ENCODE data around the gene KRTAP1-5.
"Not testable (repeated sequence)": the region's sequence is repeated elsewhere in the genome, so short reads cannot be mapped to it uniquely, and the experiment has no call there.

The KRTAP1-5 gene

DNA sequence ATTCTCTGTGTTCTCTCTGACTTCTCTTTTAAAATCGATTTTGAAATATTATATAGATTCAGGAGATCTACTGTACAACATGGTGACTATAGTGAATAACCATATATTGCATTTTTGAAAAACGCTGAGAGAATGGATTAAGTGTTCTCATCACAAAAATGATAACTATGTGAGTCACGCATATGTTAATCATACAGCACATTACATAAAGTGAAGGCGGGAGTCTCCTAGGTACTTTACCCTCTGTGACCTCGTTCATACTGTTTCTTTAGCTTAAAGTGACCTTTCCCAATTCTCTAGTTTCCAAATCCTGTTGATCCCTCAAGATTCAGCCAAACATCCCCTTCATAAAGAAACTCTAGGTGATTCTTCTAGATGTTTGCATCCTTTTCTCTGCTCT, 24.2 kb downstream of the KRTAP1-5 start:
- no peak for DNase-seq

DNA sequence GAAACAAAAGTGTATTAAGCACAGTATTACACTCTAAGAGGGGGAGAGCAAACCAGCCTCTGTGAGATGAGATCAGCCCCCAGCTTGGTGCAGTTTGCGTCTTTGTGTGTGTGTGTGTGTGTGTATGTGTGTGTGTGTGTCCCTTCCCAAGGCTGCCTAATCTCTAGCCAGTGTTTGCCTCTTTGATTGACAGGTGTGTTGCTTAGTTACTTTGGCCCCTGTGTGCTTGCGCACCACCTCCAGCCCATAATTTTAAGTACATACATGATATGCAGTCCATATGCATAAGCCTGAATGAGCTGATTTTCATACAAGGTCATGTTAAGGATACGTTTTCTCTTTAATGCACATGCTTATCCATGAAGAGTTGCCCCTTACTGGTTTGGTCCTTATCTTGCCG, 25.2 kb downstream of the KRTAP1-5 start:
- no peak for DNase-seq

DNA sequence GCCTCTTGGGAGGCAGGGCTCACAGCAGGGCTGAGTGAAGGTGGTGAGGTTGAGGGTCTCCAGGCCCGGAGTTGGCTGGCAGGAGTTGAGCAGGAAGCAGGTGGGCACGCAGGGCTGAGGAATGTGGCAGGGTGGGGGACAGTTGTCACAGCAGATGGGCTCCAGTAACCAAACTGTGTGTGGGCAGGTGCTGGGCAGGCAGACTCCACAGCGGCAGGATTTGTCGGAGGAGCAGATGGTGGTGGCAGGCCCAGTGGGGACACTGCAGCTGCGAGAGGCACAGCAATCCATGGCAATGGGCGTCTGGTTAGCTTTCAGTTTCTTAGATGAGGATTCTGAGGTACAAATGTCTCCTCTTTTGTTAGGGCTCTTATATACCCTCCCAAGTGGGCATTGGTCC, 27.4 kb downstream of the KRTAP1-5 start, which contains the start of gene KRTAP3-2:
TSS of gene KRTAP3-2 (minus strand) at position 344 of the 400 bp plus-strand sequence. CDS start at position 291, 53 bp downstream.
- DNase-seq = not testable (repeated sequence)

DNA sequence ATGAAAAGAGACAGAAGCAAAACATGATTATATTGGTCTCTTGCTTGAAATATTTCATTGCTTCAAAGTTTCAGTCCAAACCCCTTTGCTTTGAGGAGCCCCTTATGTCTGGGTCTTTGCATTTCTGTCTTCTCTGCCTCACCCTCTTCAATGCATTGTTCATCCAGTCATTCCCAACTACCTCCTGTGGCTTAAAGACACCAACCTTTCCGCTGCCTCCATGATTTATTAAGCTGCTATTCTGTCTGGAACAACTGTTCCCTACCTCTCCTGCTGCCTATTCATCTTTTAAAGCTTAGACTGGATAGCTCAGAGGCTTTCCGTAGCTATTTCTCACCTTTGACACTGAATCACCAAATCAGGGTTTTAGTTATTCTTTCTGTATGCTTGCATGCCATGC, 29.6 kb downstream of the KRTAP1-5 start:
- no peak for DNase-seq

DNA sequence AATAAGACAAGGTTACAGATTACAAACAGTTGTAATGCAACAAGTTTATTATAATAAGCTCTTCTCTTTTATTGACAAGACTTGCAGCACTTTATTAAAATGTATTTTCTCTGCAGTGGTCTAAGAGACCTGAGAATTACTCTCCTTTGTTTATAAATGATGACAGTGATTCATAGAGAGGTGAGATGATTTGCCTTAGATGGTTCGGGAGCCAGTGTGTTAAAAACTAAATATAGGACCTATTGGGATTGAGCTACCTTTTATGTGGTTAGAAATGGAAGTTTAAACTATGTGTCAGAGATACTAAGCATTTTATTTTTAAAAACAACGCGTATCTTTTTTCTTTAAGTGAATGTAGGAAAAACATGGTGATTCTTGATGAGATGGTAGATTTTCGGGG, 30.2 kb downstream of the KRTAP1-5 start:
- DNase-seq = no peak

DNA sequence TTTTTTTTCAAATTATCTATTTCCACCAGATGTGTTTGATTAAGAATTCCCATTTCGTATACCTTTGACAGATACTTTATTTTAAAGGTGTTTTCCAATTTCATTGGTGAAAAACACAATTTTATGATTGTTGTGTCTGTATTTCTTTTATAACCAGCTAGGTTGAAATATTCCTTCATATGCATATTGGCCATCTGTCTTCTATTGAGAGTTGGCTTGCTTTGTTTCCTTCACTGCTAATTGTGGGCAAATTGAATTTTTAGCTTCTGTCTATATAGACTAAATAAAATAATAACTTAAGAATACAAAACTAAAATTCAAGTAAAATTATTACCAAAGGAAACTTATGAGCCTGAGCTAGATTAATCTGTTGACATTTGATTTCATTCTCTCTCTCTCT, 31.9 kb downstream of the KRTAP1-5 start:
- no peak for DNase-seq

DNA sequence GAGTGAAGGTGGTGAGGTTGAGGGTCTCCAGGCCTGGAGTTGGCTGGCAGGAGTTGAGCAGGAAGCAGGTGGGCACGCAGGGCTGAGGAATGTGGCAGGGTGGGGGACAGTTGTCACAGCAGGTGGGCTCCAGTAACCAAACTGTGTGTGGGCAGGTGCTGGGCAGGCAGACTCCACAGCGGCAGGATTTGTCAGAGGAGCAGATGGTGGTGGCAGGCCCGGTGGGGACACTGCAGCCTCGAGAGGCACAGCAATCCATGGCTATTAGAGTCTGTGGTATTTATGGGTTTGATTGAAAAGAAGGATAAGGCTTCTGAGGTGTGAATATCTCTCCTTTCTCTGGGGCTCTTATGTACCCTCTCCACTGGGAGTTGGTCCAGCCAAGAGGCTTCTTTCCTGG, 33.2 kb downstream of the KRTAP1-5 start, which contains the start of gene KRTAP3-3:
TSS of gene KRTAP3-3 (minus strand) at position 326 of the 400 bp plus-strand sequence. CDS start at position 259, 67 bp downstream.
- no peak for DNase-seq

DNA sequence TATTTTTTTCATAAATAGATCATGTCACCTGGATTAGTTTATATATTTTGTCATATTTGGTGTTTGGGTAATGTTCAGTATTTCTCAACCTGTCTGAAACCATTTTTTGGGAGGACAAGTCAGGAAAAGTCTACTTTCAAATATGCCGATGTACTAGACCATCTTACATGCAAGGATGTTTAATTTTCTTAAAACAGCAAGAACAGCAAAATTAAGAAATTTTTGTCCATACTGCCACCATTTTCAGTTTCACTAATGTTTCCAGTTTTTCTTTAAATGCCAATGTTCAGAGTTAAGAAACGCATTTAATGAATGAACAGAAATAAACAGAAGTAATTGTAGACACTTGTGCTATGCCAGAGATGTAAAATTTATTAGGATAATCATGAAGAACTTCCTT, 33.9 kb downstream of the KRTAP1-5 start:
- DNase-seq = no peak

DNA sequence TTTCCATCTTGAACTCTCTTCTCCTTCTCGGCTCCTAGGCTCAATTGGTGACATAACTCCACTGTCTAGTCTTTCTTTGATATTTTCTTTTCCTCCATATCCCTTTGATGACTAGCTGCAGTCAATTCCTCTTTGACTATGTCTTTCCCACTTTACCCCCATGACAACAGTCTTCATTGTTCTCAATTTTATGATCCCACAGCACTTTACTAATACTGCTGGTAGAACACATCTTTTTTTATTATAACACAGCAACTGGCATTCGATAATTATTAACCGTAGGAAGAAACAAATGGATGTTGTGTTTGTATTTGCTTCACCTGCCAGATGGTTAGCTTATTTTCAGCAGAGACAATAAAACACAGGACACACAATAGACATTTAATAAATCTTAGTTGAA, 34.3 kb downstream of the KRTAP1-5 start:
- no peak for DNase-seq

DNA sequence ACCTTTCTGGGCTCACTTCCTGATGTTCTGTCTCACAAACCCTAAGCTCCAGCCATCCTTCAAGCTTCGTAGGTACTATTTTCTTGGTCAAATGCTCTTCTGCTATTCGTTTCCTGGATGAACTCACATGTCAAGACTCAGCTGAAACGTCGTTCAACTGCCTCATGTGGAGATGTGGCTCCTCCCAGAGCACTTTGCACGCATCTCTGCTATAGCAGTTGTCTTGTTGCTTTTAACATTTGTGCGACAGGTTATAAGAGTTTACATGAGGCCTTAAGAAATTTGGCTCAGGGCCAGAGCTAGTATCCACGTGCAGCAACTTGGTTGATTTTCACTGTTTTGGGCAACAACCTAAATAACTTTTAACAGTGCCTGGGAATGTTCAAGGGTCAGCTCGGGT, 40.1 kb downstream of the KRTAP1-5 start:
- no peak for DNase-seq

DNA sequence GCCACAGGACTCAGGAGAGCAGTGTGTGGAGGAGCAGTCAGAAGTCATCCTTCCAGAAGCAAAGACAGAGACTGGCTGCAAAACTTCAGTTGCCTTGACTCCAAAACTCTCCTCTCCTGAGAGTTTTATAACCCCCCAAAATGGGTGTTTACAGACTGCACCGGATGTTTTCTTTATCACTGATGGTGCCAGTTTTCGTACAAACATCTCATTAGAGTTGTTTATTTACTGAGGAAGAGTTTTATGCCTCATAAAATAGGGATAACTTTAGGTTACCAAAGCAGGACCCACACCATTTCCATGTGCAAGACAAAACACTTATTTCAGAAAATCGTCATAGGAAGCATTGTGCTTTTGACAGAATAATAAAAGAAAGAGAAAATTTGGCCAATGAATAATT, 42.8 kb downstream of the KRTAP1-5 start, which contains the start of gene KRT40:
TSS of gene KRT40 (minus strand) at position 101 of the 400 bp plus-strand sequence. CDS start at position 48, 53 bp downstream.
- no peak for DNase-seq

DNA sequence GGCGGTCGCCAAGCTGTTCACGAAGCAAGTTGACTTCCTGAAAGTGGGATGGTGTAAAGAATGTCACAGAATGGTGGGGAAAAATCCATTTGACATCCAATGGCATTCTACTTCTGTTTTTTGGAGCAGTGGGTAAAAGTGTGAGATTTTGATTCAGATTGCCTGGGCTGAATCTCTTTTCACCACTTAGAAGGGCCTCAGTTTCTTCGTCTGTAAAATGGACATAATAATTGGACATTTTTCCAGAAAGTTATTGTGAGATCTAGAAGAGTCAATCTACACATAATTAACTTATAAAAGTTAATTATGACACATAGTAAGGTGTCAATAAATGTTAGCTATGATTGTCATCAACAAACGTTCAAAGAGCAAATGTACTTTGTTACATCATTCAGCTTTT, 45.9 kb downstream of the KRTAP1-5 start:
- DNase-seq = no peak

DNA sequence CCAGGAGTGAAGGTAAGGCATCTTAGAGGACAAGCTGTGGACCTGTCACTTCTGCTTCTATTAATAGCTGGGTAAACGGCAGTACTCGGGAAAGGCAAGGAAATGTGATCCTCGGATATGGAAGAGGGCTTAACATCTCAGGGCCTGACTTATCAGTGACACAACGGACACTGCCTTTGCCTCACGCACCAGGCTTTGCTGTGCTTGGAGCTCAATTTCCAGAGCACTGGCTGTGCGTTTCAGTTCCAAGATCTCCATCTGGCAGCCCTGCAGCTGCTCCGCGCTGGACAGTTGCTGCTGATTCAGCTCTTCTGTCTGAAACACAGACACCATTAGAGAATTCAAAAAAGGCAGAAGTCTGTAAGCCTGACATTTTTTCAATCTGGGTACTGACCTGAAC, 46.4 kb downstream of the KRTAP1-5 start:
- DNase-seq = no peak

DNA sequence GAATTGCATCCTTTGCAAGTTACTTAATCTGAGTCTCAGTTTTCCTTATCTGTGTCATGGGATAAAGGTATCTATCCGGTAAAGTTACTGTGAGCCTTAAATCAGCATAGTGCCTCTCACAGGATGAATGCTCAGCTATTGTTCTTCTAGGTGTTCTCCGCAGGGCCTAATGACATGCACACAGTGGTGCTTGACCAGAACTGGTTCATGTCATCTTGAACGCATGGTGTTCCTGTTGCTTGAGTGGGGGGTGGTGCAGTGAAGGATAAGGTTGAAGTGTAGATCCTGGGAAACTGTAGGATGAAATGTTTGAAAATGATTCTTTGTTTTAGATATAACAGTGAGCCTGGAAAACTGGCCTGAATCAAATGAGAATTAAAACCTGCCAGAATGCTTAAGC, 46.9 kb downstream of the KRTAP1-5 start:
- DNase-seq = no peak

DNA sequence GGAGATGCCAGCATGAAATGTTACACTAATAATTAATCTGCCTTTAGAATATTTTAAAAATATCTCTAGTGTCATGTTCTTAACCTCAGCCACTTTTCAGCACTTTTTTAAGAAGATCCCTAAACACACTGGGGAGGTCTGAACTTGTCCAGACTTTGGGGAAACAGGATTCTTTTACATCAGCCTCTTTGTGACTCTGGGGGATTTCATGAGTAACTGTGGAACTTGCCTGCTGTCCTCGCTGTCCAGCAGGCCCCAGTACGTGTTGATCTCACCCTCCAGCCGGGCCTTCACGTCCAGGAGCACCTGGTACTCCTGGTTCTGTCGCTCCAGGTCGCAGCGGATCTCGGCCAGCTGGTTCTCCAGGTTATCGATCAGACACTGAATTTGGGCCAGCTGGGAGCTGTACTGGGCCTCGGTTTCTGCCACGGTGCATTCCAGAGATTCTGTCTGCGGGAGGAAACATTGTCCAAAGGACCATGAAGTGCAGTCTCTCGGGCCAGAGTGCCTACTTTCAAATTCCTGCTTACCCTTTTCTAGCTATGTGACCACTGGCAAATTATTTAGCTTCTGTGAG, 48.3 kb downstream of the KRTAP1-5 start:
- no peak for DNase-seq
